Activated naive CD8-positive, alpha-beta T cell treated with anti-CD3 and anti-CD28 coated beads, Interleukin-2, amount 10 ng/mL, durations not matched to agents 7 days and 5 days (primary cell): Measurements from ENCODE around the gene KRT83. TPM values are rescaled to one million over a fixed set of nuclear protein-coding genes. Genes with fewer than 3 reads are reported as not detected.

ENCODE experiments used
- ATAC-seq: fragments of 150-1000 bp; cut with Tn5 transposase; one replicate; pipeline ENCODE4 v1.10.0; 2021; ENCODE audit warnings: low read depth, moderate library complexity
- POLR2A ChIA-PET: fragments of 350-600 bp; sonication (Branson Sonifier 250); formaldehyde crosslinking; loops from one replicate; lab custom pipeline; 2021; ENCODE audit warnings: antibody characterized with exemption; lab: Charles Lee
- DNase-seq: peaks from one replicate; pipeline ENCODE4 v3.0.0; 2021
- H3K27ac Mint-ChIP-seq: one replicate; pipeline ENCODE4 v1.8.0; 2022; ENCODE audit warnings: mild to moderate bottlenecking, mixed read lengths
- H3K27me3 Mint-ChIP-seq: one replicate; pipeline ENCODE4 v1.8.0; 2022; ENCODE audit warnings: mild to moderate bottlenecking, moderate library complexity, mixed read lengths
- H3K36me3 Mint-ChIP-seq: one replicate; pipeline ENCODE4 v1.8.0; 2021; ENCODE audit warnings: mild to moderate bottlenecking, mixed read lengths
- H3K4me1 Mint-ChIP-seq: one replicate; pipeline ENCODE4 v1.8.0; 2021; ENCODE audit warnings: mixed read lengths
- H3K4me3 Mint-ChIP-seq: one replicate; pipeline ENCODE4 v1.8.0; 2022; ENCODE audit warnings: mild to moderate bottlenecking, moderate library complexity, mixed read lengths
- H3K9me3 Mint-ChIP-seq: one replicate; pipeline ENCODE4 v1.8.0; 2021; ENCODE audit warnings: mixed read lengths
- total RNA-seq, 2 experiments: library from RNA; stranded (reverse); gene quantifications; one replicate each; pipeline ENCODE4 v1.2.3, GENCODE V29; 2021

KRT83 gene
- total RNA-seq, 2 experiments from 2014 or later: not detected

DNA sequence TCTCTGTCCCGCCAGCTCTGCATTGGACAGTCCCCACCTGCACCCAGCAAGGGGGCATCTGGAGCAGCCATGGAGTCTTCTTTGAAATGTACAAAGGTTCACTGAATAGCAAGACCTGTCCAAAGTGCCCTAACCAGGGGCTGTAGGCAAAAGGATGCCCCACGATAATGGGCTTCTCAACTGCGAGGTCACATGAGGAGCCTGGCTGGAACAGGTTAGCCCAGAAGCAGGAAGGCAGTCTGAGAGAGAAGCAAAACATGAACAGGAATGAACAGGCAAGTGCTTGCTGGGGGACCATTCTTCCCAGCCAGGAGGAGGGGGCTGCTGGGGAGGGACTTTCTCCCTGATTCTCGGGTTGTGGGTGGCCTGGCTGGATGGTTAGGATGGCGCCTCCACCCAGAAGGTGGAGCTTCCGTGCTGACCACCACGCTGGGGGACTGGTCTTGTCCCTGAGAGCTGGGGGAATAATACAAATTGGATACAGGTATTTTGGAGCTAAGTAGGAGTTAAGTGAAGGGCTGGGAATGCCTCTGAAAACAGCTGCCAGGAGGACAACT, 39.0 kb upstream of the KRT83 start:
- Mint-ChIP-seq H3K27me3 (peaks cover 16% of the 10 kb centered on the region), H3K4me1 (peaks cover 28% of the 10 kb centered on the region), H3K36me3 (no peaks in the 10 kb centered on the region), H3K27ac (peak overlapping the region; percentile 27), H3K9me3 (no peaks in the 10 kb centered on the region), H3K4me3 (no peak overlapping the region)
- POLR2A ChIA-PET: no interaction called here
- ATAC-seq: no peak
- peak; percentile 22 for DNase-seq

DNA sequence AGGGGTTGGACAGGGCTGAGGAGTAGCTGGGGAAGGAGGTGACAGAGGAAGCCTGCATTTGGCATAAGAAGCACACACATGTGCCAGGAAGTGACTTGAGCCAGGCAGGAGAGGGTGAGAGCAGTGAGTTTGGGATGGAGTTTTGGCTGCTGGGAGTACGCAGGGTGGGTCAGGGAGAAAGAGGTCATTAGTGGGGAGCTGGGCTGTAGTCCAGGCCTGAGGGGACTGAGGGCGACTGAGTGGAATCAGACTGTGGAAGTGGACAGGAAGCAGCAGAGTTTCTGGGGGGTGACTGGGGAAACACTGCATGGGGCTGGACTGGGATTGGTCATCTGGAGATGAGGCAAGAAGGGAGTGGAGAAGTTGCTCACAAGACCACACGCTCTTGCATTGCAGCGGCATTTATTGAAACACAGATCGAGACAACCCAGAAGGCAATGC, 38.4 kb upstream of the KRT83 start:
- H3K36me3 Mint-ChIP-seq: no peaks in the 10 kb centered on the region

DNA sequence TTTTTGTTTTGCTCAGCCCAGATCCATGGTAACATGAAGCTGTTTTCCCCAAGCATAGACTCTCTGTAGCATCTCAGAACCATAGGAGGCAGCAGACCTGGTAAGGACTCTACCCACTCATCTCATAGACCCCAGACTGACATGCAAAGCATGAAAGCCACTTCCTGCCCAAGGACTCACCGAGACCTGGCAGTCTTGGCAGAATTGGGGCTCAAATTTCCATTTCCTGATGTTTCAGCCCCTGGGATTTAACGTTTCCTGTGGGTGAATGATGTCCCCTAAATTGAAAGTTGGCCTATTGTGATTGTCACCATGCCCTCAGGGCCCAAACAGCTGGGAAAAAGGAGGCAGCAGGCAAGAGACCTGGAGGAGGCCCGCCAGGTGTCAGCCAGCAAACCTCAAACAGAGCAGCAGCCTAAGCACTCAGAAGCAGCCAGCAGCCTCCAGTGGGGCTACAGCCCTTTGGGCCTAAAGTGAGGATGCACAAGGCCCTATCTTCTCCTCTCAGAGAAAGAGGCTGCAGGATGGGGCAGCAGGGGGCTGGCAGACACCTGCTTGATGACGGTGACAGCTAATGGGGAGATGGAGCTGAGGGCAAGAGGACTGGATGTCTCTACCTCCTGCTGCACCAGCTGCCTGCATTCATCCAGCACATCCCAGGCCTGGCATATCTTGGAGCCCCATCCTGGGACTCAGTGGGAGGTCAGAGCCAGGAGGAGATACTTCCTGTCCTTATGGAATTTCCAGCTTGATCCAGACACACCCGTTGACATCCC, 37.6 kb upstream of the KRT83 start:
- H3K27ac Mint-ChIP-seq: peak overlapping the region; percentile 84
- ATAC-seq (peak; percentile 97), DNase-seq (peak; percentile 61)
- no peaks in the 10 kb centered on the region for H3K9me3 Mint-ChIP-seq
- H3K4me1 Mint-ChIP-seq: peaks cover 28% of the 10 kb centered on the region
- H3K4me3 Mint-ChIP-seq: no peak overlapping the region
- no peaks in the 10 kb centered on the region for H3K36me3 Mint-ChIP-seq
- POLR2A ChIA-PET: interaction anchor here (0.5 kb wide), 1 partner anchor 275 kb away, joined by 3 read pairs; no protein-coding TSS in a partner anchor
- H3K27me3 Mint-ChIP-seq: peaks cover 19% of the 10 kb centered on the region

More for the DNA sequence above, 38.4 kb upstream of the KRT83 start:
- Mint-ChIP-seq H3K27me3 (peaks cover 14% of the 10 kb centered on the region), H3K4me1 (peaks cover 28% of the 10 kb centered on the region), H3K9me3 (no peaks in the 10 kb centered on the region), H3K27ac (peak overlapping the region; percentile 66), H3K4me3 (no peak overlapping the region)
- ATAC-seq: no peak
- POLR2A ChIA-PET: no interaction called here
- DNase-seq: peak; percentile 30

DNA sequence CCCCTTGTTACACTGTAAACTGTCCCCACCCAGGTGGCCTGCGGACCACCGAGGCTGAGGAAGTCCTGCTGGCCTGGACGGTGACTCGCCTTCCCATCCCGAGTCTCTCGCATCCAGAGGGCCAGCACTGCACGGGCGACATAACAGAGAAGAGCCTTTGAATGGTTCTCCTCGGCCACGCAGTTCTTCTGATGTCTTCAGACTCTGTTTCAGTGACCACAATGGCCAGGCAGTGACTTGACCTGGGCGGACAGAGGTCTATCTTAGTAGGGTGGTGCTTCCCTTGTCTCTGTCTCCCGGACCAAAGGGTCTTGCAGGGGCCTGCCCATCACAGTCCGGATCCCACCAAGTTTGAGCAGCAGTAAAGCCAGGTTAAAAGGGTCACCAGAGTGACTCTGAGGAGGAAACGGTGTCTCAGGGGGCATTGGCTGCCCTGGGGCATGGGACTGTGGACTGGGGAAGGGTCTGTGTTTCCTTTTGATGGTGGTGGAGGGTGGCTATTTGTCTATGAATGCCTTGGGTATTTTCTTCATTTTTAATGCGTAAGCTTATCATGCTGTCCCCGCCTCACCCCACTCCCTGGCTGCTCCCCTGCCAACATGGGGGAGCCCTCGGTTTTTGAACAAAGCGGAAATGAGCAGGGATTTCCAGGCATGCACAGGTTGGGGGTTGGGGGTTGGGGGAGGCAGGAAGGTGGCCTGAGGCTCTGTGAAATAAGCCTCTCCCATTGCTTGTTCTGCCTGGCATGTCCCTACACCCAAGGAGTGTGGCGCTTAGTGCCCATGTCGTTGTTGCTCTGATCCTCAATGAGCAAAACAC, 35.8 kb upstream of the KRT83 start:
- no peak overlapping the region for H3K27ac Mint-ChIP-seq
- peaks cover 34% of the 10 kb centered on the region for H3K4me1 Mint-ChIP-seq

DNA sequence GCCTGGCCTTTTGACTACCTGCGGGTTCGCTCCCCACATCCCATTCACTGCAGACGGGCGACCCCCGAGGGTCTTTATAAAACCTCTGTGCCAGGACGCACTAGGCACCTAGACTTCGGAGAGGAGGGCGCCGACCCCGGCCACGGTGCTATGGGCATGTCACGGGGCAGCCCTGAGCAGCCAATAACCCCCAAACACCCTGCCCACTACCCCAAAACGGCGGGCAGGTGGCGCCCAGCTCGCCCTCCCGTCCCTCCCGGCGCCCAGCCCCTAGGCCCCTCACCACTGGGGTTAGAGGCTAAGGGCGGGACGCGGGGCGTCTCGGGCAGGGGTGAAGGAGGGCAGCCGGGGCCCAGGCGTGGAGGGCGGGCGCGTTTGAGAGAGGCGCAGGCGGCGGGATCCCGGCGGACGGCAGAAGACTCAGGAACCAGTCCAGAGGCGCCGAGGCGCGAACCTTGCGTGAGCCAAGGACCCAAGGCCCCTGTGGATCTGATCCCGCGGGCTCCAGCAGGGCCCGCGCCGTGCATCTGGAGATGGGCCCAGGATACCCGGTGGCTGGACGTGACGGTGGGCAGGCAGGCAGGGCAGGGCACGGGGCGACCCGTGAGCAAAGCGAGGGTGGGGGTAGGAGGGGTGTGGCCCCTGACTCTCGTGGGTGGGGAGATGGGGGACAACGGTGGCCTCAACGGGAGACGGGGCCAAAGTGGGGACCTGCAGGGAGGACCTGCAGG, 35.0 kb upstream of the KRT83 start:
- DNase-seq: no peak
- H3K4me1 Mint-ChIP-seq: peaks cover 35% of the 10 kb centered on the region

More for the DNA sequence above, 35.8 kb upstream of the KRT83 start:
- DNase-seq (peak; percentile 19), ATAC-seq (no peak)
- H3K27me3 Mint-ChIP-seq: peaks cover 26% of the 10 kb centered on the region
- H3K36me3 Mint-ChIP-seq: no peaks in the 10 kb centered on the region
- POLR2A ChIA-PET: no interaction called here
- no peaks in the 10 kb centered on the region for H3K9me3 Mint-ChIP-seq
- H3K4me3 Mint-ChIP-seq: no peak overlapping the region

DNA sequence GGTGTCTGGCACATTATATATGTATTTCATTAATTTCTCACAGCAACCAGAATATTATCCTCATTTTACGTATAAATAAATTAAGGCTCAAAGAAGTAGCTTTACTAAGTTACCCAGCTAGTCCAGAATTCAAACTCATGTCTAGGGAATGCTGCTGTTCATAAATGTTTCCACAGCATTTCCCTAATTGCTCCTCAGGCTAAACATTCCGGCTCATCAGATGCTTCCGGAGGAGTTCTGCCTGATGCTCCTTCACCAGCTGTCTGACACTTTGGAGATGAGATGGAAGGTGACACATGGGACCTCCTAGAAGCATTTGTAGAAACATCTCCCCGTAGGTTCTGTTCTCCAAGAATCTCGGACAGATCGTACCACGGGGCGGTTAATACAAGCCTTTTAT, 34.0 kb upstream of the KRT83 start:
- ATAC-seq (no peak), DNase-seq (peak; percentile 6)
- peaks cover 39% of the 10 kb centered on the region for H3K4me1 Mint-ChIP-seq
- no peak overlapping the region for H3K4me3 Mint-ChIP-seq
- no peaks in the 10 kb centered on the region for H3K36me3 Mint-ChIP-seq
- peaks cover 29% of the 10 kb centered on the region for H3K27me3 Mint-ChIP-seq
- no peaks in the 10 kb centered on the region for H3K9me3 Mint-ChIP-seq
- no peak overlapping the region for H3K27ac Mint-ChIP-seq
- POLR2A ChIA-PET: no interaction called here

More for the DNA sequence above, 35.0 kb upstream of the KRT83 start:
- H3K27me3 Mint-ChIP-seq: peaks cover 26% of the 10 kb centered on the region
- H3K4me3 Mint-ChIP-seq: no peak overlapping the region
- ATAC-seq: no peak
- H3K36me3 Mint-ChIP-seq: no peaks in the 10 kb centered on the region
- POLR2A ChIA-PET: no interaction called here
- H3K9me3 Mint-ChIP-seq: no peaks in the 10 kb centered on the region
- no peak overlapping the region for H3K27ac Mint-ChIP-seq

DNA sequence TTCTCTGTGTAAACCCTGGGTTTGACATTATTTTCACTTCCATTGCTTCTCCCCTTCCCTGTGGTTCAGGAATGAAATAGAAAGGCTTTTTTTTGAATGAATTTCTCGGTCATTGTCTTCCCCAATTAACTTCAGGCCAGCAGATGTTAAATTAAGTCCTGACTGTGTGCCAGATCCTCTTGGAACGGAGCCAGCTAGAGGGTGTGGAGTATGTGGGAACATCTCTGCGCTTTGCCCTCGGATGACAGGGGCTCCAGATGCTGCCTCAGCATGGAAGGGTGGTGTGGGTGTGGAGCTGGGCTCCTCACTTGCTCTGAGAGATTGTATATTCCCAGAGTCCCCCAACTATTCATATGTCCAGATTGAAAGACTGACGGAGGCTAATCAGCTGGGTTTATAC, 33.0 kb upstream of the KRT83 start:
- Mint-ChIP-seq H3K4me1 (peaks cover 30% of the 10 kb centered on the region), H3K27me3 (peaks cover 28% of the 10 kb centered on the region), H3K27ac (no peak overlapping the region), H3K9me3 (no peaks in the 10 kb centered on the region), H3K4me3 (no peak overlapping the region), H3K36me3 (no peaks in the 10 kb centered on the region)
- POLR2A ChIA-PET: no interaction called here
- DNase-seq: no peak
- no peak for ATAC-seq

DNA sequence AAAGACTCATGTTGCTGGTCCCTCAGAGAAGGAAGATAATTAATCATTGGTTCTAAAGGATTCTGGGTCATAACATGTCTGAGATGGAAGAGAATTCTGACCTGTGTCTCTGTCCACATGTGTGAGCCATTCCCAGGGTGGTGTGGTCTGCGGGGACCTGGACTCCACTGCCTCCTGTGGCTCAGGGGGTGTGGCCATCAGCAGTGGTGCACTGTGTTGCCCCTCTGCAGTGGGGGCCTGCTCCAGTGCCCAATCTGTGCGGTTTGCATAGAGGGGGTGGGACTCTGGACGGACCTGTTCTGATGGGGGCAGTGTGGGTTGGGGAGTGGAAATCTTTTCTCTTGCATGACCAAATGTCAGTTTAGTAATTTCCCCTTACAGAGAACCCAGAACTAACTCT, 32.6 kb upstream of the KRT83 start:
- H3K4me3 Mint-ChIP-seq: no peak overlapping the region

DNA sequence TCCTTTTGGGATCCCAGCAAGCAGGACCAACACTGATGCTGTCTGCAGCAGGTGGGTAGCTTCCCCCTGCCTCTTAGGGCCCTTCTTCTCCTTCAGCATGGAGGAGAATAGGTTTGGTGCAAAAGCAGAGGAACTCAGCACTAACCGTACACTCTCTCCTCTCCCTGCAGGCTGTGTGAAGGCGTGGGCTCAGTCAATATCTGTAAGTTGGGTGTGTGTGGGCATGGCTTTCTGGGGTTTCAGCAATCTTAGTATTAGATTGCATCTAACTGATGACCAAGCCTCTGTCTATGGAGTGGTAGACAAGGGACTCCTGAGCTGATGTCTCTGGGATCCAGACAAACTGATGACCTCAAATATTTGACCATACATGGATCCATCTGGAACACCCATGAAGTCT, 31.8 kb upstream of the KRT83 start:
- no peaks in the 10 kb centered on the region for H3K9me3 Mint-ChIP-seq
- H3K4me1 Mint-ChIP-seq: peaks cover 19% of the 10 kb centered on the region
- no peaks in the 10 kb centered on the region for H3K36me3 Mint-ChIP-seq
- POLR2A ChIA-PET: interaction anchor here (1.0 kb wide), 1 partner anchor 8 kb away, joined by 3 read pairs; no protein-coding TSS in a partner anchor
- DNase-seq (peak; percentile 8), ATAC-seq (no peak)
- no peak overlapping the region for H3K27ac Mint-ChIP-seq
- peaks cover 34% of the 10 kb centered on the region for H3K27me3 Mint-ChIP-seq
- no peak overlapping the region for H3K4me3 Mint-ChIP-seq

More for the DNA sequence above, 32.6 kb upstream of the KRT83 start:
- Mint-ChIP-seq H3K27me3 (peaks cover 31% of the 10 kb centered on the region), H3K27ac (no peak overlapping the region), H3K9me3 (no peaks in the 10 kb centered on the region), H3K4me1 (peaks cover 26% of the 10 kb centered on the region), H3K36me3 (no peaks in the 10 kb centered on the region)
- POLR2A ChIA-PET: no interaction called here
- no peak for ATAC-seq
- peak; percentile 25 for DNase-seq

DNA sequence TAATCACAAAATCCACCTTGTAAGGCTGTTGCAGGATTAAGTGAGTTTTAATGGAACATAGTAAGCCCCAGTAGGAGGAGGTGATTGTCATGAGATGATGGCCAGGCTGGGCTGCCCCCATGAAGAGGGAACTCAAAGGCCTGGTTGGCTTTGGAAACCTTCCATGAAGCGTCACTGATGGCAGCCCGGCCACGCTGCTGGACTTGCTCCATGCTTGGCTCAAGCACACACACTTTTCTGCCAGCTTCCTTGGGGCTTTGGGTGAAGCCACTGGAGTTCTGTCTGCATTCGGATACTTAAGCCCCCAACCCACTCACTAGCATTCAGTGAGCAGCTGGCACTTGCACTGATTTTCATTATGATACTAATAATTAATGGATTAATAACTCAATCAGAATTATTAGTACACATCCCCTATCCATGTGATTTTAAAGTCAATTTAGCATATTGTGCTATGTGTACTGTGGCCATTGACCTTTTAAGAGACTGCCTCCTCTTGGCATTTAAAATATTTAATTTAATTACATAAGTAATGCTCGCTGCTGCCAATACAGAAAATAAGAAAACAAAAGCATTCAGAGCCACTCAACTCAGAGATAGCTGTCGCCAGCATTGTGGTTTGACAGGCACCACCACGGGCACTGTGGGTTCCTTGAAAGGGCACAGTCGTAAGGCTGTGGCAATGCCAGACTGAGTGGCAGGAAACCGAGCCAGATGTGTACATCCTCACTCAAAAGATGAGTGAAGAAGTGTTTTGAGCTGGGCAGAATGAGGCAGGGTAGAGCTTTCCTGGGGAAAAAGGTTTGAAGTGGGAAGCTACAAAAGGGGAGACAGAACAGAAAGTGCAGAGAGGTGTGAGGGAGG, 30.2 kb upstream of the KRT83 start:
- no peak for DNase-seq
- peak; percentile 85 for ATAC-seq
- Mint-ChIP-seq H3K9me3 (no peaks in the 10 kb centered on the region), H3K27ac (no peak overlapping the region), H3K4me3 (peak overlapping the region; percentile 53), H3K4me1 (peaks cover 14% of the 10 kb centered on the region), H3K27me3 (peaks cover 31% of the 10 kb centered on the region), H3K36me3 (no peaks in the 10 kb centered on the region)
- POLR2A ChIA-PET: no interaction called here

DNA sequence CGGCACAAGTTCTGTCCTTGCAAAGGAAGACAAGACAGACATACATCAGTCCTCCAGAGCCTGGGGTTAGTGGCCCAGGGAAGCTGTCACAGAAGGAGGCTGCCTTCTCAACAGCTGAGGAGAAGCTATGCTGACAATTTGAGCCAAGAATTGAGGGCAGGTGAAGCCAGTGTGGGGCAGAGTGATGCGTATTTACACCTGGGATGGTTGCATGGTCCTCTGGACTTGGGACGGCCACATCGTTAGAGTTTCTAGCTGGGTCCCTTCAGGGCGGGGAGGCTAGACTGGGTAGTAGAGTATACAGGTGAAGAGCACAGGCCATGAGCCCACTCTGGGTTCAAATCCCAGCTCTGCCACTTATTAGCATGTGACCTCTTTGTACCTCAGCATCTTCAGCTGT, 29.6 kb upstream of the KRT83 start:
- Mint-ChIP-seq H3K4me3 (no peak overlapping the region), H3K27ac (no peak overlapping the region)

DNA sequence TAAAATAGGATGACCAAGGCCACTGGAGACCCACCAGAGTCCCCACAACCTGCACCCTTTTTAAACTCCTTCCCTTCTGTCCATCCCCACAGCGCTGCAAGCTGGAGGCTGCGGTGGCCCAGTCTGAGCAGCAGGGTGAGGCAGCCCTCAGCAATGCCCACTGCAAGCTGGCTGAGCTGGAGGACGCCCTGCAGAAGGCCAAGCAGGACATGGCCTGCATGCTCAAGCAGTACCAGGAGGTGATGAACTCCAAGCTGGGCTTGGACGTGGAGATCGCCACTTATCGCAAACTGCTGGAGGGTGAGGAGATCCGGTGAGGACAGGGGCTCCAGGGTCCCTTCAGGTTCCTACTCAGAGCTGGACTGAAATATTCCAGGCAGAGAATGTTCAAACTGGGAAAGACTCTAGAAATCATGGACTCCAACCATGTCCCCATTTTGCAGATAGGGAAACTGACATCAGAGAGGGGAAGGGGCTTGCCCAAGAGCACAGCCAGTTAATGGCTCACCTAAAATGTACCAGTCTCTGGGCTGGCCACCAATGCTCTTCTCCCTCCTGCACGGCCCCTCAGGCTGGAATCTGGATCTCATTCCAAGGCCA, 28.9 kb upstream of the KRT83 start:
- peaks cover 14% of the 10 kb centered on the region for H3K4me1 Mint-ChIP-seq
- DNase-seq (no peak), ATAC-seq (no peak)
- H3K27me3 Mint-ChIP-seq: peaks cover 30% of the 10 kb centered on the region
- no peak overlapping the region for H3K4me3 Mint-ChIP-seq
- H3K36me3 Mint-ChIP-seq: no peaks in the 10 kb centered on the region
- POLR2A ChIA-PET: no interaction called here
- H3K9me3 Mint-ChIP-seq: no peaks in the 10 kb centered on the region
- no peak overlapping the region for H3K27ac Mint-ChIP-seq

More for the DNA sequence above, 29.6 kb upstream of the KRT83 start:
- peaks cover 14% of the 10 kb centered on the region for H3K4me1 Mint-ChIP-seq
- peaks cover 30% of the 10 kb centered on the region for H3K27me3 Mint-ChIP-seq
- no peak for ATAC-seq
- POLR2A ChIA-PET: no interaction called here
- no peaks in the 10 kb centered on the region for H3K9me3 Mint-ChIP-seq
- H3K36me3 Mint-ChIP-seq: no peaks in the 10 kb centered on the region
- no peak for DNase-seq
